ENCODE measurements around the gene CXCL6.

Gene CXCL6

GRCh38 chr4:73868206-73869129 is 32.0 kb downstream of the CXCL6 start:
- FAIRE-seq: no peak

DNA sequence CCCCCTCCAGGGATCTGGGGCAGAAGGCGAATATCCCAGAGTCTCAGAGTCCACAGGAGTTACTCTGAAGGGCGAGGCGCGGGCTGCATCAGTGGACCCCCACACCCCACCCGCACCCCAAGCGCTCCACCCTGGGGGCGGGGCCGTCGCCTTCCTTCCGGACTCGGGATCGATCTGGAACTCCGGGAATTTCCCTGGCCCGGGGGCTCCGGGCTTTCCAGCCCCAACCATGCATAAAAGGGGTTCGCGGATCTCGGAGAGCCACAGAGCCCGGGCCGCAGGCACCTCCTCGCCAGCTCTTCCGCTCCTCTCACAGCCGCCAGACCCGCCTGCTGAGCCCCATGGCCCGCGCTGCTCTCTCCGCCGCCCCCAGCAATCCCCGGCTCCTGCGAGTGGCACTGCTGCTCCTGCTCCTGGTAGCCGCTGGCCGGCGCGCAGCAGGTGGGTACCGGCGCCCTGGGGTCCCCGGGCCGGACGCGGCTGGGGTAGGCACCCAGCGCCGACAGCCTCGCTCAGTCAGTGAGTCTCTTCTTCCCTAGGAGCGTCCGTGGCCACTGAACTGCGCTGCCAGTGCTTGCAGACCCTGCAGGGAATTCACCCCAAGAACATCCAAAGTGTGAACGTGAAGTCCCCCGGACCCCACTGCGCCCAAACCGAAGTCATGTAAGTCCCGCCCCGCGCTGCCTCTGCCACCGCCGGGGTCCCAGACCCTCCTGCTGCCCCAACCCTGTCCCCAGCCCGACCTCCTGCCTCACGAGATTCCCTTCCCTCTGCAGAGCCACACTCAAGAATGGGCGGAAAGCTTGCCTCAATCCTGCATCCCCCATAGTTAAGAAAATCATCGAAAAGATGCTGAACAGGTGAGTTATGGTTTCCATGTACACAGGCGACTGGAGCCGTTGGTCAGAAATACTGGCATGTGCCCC is 32.9 kb downstream of the CXCL6 start, which contains the start of gene CXCL1:
Gene CXCL1, plus strand, starts transcription at position 264 of the 926 bp plus-strand sequence. Its CDS starts 78 bp downstream, at position 342.
- no peak for FAIRE-seq

DNA sequence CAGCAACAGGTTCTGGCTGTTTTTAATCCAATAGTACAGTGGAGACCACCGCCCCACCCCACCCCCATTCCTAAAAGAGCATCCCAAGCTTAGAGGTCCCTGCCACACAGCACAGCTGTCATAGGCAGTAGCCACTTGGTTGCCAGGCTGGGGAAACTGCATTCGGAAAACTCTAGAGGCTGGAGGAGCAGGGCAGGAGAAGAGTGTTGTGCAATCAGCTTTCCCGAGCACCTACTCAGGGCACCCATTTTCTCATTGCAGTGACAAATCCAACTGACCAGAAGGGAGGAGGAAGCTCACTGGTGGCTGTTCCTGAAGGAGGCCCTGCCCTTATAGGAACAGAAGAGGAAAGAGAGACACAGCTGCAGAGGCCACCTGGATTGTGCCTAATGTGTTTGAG is 33.8 kb downstream of the CXCL6 start:
- FAIRE-seq: no peak

- no peak for FAIRE-seq
These were observed 34.3 kb downstream of the CXCL6 start for GRCh38 chr4:73870768-73871167.

- FAIRE-seq: no peak
These were observed 35.2 kb downstream of the CXCL6 start for GRCh38 chr4:73871511-73872310.

GRCh38 chr4:73872316-73873108 is 36.0 kb downstream of the CXCL6 start:
- FAIRE-seq: no peak

GRCh38 chr4:73874386-73874785 is 37.9 kb downstream of the CXCL6 start:
- FAIRE-seq: no peak

DNA sequence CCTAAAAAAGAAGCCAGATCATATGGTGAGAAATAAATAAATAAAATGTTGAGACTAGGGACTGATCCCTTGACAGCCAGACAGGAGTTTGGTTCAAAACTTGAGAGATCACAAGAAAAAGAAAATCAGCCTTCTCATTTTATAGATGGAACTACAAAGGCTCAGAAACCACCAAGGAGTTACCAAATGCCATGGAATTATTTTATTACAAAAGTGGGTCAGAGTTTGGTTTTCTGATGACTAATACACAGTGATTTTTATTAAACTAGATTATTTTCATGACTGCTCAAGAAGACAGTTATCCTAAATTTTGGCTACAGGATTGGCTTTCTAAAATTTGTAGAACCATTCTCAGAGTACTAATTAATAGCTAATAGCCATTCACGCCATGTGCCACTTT is 38.9 kb downstream of the CXCL6 start:
- FAIRE-seq: no peak

- FAIRE-seq: no peak
These were observed 46.8 kb downstream of the CXCL6 start for GRCh38 chr4:73883306-73883705.

GRCh38 chr4:73885574-73886267 is 49.2 kb downstream of the CXCL6 start:
- FAIRE-seq: no peak
